HG02588 (cell line): ENCODE measurements around the gene COL4A2.

ENCODE experiments used
- ATAC-seq: cut with Tn5 transposase; IDR thresholded peaks from one replicate; pipeline ENCODE4 v1.9.1; 2021; ENCODE audit warnings: mild to moderate bottlenecking, moderate library complexity; ENCODE audit not compliant: unreplicated experiment

COL4A2 gene

GRCh38 chr13:110353339-110353977 lies 46.4 kb downstream of the COL4A2 start:
- ATAC-seq, result no peak

- no peak for ATAC-seq
These were observed 47.1 kb downstream of the COL4A2 start for GRCh38 chr13:110354123-110354627.

GRCh38 chr13:110354715-110355473 lies 47.8 kb downstream of the COL4A2 start:
- ATAC-seq, result no peak

GRCh38 chr13:110356362-110356761 lies 49.3 kb downstream of the COL4A2 start:
- no peak for ATAC-seq

GRCh38 chr13:110358381-110358780 lies 51.3 kb downstream of the COL4A2 start:
- ATAC-seq, result no peak

- no peak for ATAC-seq
These were observed 52.8 kb downstream of the COL4A2 start for GRCh38 chr13:110359840-110360301.

- ATAC-seq, result no peak
These were observed 53.5 kb downstream of the COL4A2 start for GRCh38 chr13:110360598-110360997.

GRCh38 chr13:110361365-110361911 lies 54.4 kb downstream of the COL4A2 start:
- no peak for ATAC-seq

GRCh38 chr13:110363010-110363409 lies 55.9 kb downstream of the COL4A2 start:
- no peak for ATAC-seq

GRCh38 chr13:110364081-110364480 lies 57.0 kb downstream of the COL4A2 start:
- no peak for ATAC-seq

- ATAC-seq, result no peak
These were observed 58.8 kb downstream of the COL4A2 start for GRCh38 chr13:110365876-110366275.

- no peak for ATAC-seq
These were observed 59.6 kb downstream of the COL4A2 start for GRCh38 chr13:110366733-110367132.

- no peak for ATAC-seq
These were observed 60.5 kb downstream of the COL4A2 start for GRCh38 chr13:110367620-110368019.

GRCh38 chr13:110368408-110368807 lies 61.3 kb downstream of the COL4A2 start:
- no peak for ATAC-seq

- ATAC-seq, result no peak
These were observed 62.3 kb downstream of the COL4A2 start for GRCh38 chr13:110369400-110369799.

- peak; percentile 76 for ATAC-seq
These were observed 64.7 kb downstream of the COL4A2 start for GRCh38 chr13:110371550-110372465.

- ATAC-seq, result no peak
These were observed 65.6 kb downstream of the COL4A2 start for GRCh38 chr13:110372676-110373075.

GRCh38 chr13:110373617-110374016 lies 66.5 kb downstream of the COL4A2 start:
- no peak for ATAC-seq

- no peak for ATAC-seq
These were observed 67.6 kb downstream of the COL4A2 start for GRCh38 chr13:110374431-110375370.

GRCh38 chr13:110376120-110376519 lies 69.0 kb downstream of the COL4A2 start:
- ATAC-seq, result no peak
